SK-N-SH (cell line): ENCODE results near the gene CCDC188. TPM values are rescaled to one million over a fixed set of nuclear protein-coding genes. Genes with fewer than 3 reads are reported as not detected.

Experiments used
- CTCF ChIA-PET: fragments of 300-600, 350-600 bp; formaldehyde crosslinking; extraction: SDS; loops from one replicate; lab custom pipeline; 2021; lab: Yijun Ruan, JAX
- POLR2A ChIA-PET: fragments of 350-600 bp; sonication (Branson Sonifier 250); formaldehyde crosslinking; extraction: SDS; loops from one replicate; lab custom pipeline; 2020; ENCODE audit warnings: antibody characterized with exemption, inconsistent platforms; lab: Yijun Ruan, JAX
- DNase-seq: peaks from one replicate; pipeline ENCODE4 v3.0.0; 2012
- H2AFZ ChIP-seq: fragments of 200-600 bp; sonication (generic); 2 replicates; pipeline ENCODE4 v1.8.1; 2016; ENCODE audit warnings: antibody characterized with exemption, mild to moderate bottlenecking, low read depth
- H3F3A ChIP-seq: fragments of 200-600 bp; sonication (generic); replicated peaks from 2 replicates; pipeline ENCODE3; 2016; ENCODE audit warnings: antibody characterized with exemption, mild to moderate bottlenecking; ENCODE audit not compliant: insufficient read depth
- H3K27ac ChIP-seq, 2 experiments: fragments of 200-500 bp in 1 of 2; fragments of 200-600 bp in 1 of 2; sonication (Bioruptor generic) in 1 of 2; sonication (generic), shearing (Covaris generic) in 1 of 2; 2 replicates each; pipeline versions ENCODE4 v1.5.1 to v1.6.1; 2014 to 2016; ENCODE audit warnings: low read depth in 2 of 2, inconsistent platforms in 1 of 2, low read length in 1 of 2, mild to moderate bottlenecking in 1 of 2, mixed read lengths in 1 of 2
- H3K27me3 ChIP-seq: fragments of 200-600 bp; sonication (generic), shearing (Covaris generic); 2 replicates; pipeline ENCODE4 v1.6.1; 2016; ENCODE audit warnings: mixed run types; ENCODE audit not compliant: insufficient read depth
- H3K36me3 ChIP-seq, 2 experiments: fragments of 200-500 bp in 1 of 2; fragments of 200-600 bp in 1 of 2; sonication (Bioruptor generic) in 1 of 2; sonication (generic) in 1 of 2; replicated peaks in 1 of 2; 2 replicates each; pipeline versions ENCODE3 to v1.5.1; 2014 to 2016; ENCODE audit warnings: low read length in 1 of 2, mild to moderate bottlenecking in 1 of 2; ENCODE audit not compliant: insufficient read depth in 2 of 2, control insufficient read depth in 1 of 2
- H3K4me1 ChIP-seq, 2 experiments: fragments of 200-500 bp in 1 of 2; fragments of 200-600 bp in 1 of 2; sonication (Bioruptor generic) in 1 of 2; sonication (generic), shearing (Covaris generic) in 1 of 2; 2 replicates each; pipeline versions ENCODE4 v1.5.1 to v1.6.1; 2014 to 2016; ENCODE audit warnings: low read depth in 1 of 2, low read length in 1 of 2, mixed run types in 1 of 2; ENCODE audit not compliant: insufficient read depth in 2 of 2, control insufficient read depth in 1 of 2
- H3K4me2 ChIP-seq: fragments of 200-600 bp; sonication (generic), shearing (Covaris generic); 2 replicates; pipeline ENCODE4 v1.6.1; 2017; ENCODE audit warnings: mixed run types
- H3K4me3 ChIP-seq, 2 experiments: fragments of 200-500 bp in 1 of 2; fragments of 200-600 bp in 1 of 2; sonication (Bioruptor generic) in 1 of 2; sonication (generic), shearing (Covaris generic) in 1 of 2; 2 replicates each; pipeline versions ENCODE4 v1.5.1 to v1.8.1; 2014 to 2016; ENCODE audit warnings: low read depth in 2 of 2, inconsistent platforms in 1 of 2, low read length in 1 of 2, mild to moderate bottlenecking in 1 of 2, mixed read lengths in 1 of 2, moderate library complexity in 1 of 2
- H3K79me2 ChIP-seq: fragments of 200-600 bp; sonication (generic); 2 replicates; pipeline ENCODE4 v1.8.1; 2017; ENCODE audit warnings: mild to moderate bottlenecking; ENCODE audit not compliant: insufficient read depth
- H3K9ac ChIP-seq: fragments of 200-600 bp; sonication (generic); 2 replicates; pipeline ENCODE4 v1.6.1; 2017; ENCODE audit warnings: mixed run types
- H3K9me2 ChIP-seq: fragments of 200-600 bp; sonication (generic); 2 replicates; pipeline ENCODE4 v1.6.1; 2017; ENCODE audit warnings: mixed run types
- H3K9me3 ChIP-seq: fragments of 200-600 bp; sonication (generic); 2 replicates; pipeline ENCODE4 v1.6.1; 2017; ENCODE audit warnings: mixed run types, mild to moderate bottlenecking, moderate library complexity
- H4K20me1 ChIP-seq: fragments of 200-600 bp; sonication (generic); 2 replicates; pipeline ENCODE4 v1.6.1; 2017; ENCODE audit warnings: mild to moderate bottlenecking, mixed run types; ENCODE audit not compliant: insufficient read depth
- CTCF ChIP-seq: fragments of 200-600 bp; sonication (generic); IDR thresholded peaks from 2 replicates; pipeline ENCODE4 v1.6.1; 2017; ENCODE audit warnings: antibody characterized with exemption, mild to moderate bottlenecking, moderate library complexity
- EP300 ChIP-seq, 2 experiments: IDR thresholded peaks; 2 replicates each; pipeline versions ENCODE4 v1.4.0 to v1.6.1; 2012; ENCODE audit warnings: borderline replicate concordance in 1 of 2, low read depth in 1 of 2, low read length in 1 of 2
- FOXJ3 ChIP-seq: sonication (generic); formaldehyde crosslinking; IDR thresholded peaks from 2 replicates; pipeline ENCODE4 v1.5.1; 2020; ENCODE audit warnings: mild to moderate bottlenecking, missing genetic modification reagents
- JUND ChIP-seq: IDR thresholded peaks from 2 replicates; pipeline ENCODE4 v1.4.0; 2012
- MEF2A ChIP-seq: IDR thresholded peaks from 2 replicates; pipeline ENCODE4 v1.4.0; 2012; ENCODE audit warnings: low read depth, borderline replicate concordance
- MXI1 ChIP-seq: IDR thresholded peaks from 2 replicates; pipeline ENCODE4 v1.6.1; 2012; ENCODE audit warnings: mild to moderate bottlenecking, low read depth, low read length, improper control_type of control experiment
- NFIC ChIP-seq: IDR thresholded peaks from 2 replicates; pipeline ENCODE4 v1.4.0; 2012; ENCODE audit warnings: borderline replicate concordance
- POLR2AphosphoS5 ChIP-seq: IDR thresholded peaks from 2 replicates; pipeline ENCODE4 v1.6.1; 2012; ENCODE audit warnings: low read depth, low read length
- RAD21 ChIP-seq: IDR thresholded peaks from 2 replicates; pipeline ENCODE4 v1.6.1; 2012; ENCODE audit warnings: mild to moderate bottlenecking, low read length
- RFX5 ChIP-seq: IDR thresholded peaks from 2 replicates; pipeline ENCODE4 v1.6.1; 2012; ENCODE audit warnings: mild to moderate bottlenecking, improper control_type of control experiment, low read length
- RXRA ChIP-seq: IDR thresholded peaks from 2 replicates; pipeline ENCODE4 v1.4.0; 2012; ENCODE audit warnings: low read depth, mild to moderate bottlenecking, borderline replicate concordance
- SIN3A ChIP-seq: IDR thresholded peaks from 2 replicates; pipeline ENCODE4 v1.6.1; 2012; ENCODE audit warnings: low read depth, mild to moderate bottlenecking, low read length, moderate library complexity, borderline replicate concordance
- TAF1 ChIP-seq: IDR thresholded peaks from 2 replicates; pipeline ENCODE4 v1.6.1; 2012; ENCODE audit warnings: low read depth, mild to moderate bottlenecking, low read length, moderate library complexity, borderline replicate concordance
- TCF12 ChIP-seq: IDR thresholded peaks from 2 replicates; pipeline ENCODE4 v1.4.0; 2012
- ZBTB33 ChIP-seq: IDR thresholded peaks from 2 replicates; pipeline ENCODE4 v1.4.0; 2012; ENCODE audit warnings: low read depth, borderline replicate concordance
- WGBS: methylation state at CpG from one replicate; pipeline ENCODE4 v1.1.6; 2017; ENCODE audit warnings: low lambda C conversion rate; 5-methylcytosine and 5-hydroxymethylcytosine counted together
- polyA plus RNA-seq, 3 experiments: library from polyadenylated mRNA; depleted of rRNA; stranded (reverse); fragments of >200 nt; gene quantifications; 2 replicates each; pipeline ENCODE4 v1.2.3, GENCODE V29; 2012

Gene CCDC188
- polyA plus RNA-seq, 1 of the 3 experiments (the other 2 are of a cell fraction), result 21.1 TPM

- peak overlapping the region; percentile 2 to 75; a peak in 3 of 4 replicates for H3K27ac ChIP-seq
- peaks cover 16 to 28% of the 10 kb centered on the region in 2 experiments; a peak in 3 of 4 replicates for H3K4me1 ChIP-seq
- DNase-seq, result no peak
- WGBS, result 10% methylated on average over 8 of the region's 8 CpGs
- no peak overlapping the region for H2AFZ ChIP-seq
- no peaks in the 10 kb centered on the region for H3K27me3 ChIP-seq
- ChIA-PET POLR2A (interaction anchor here (0.9 to 1.7 kb wide), 2 partner anchors 12 kb away, joined by 3 to 5 read pairs; no protein-coding TSS in a partner anchor), CTCF (interaction anchor here (1.5 kb wide), 1 partner anchor 35 kb away, joined by 3 read pairs; no protein-coding TSS in a partner anchor)
- H3K79me2 ChIP-seq, result peaks cover 78% of the 10 kb centered on the region
- peaks cover 10% of the 10 kb centered on the region; the same call in 1 of the 2 replicates for H4K20me1 ChIP-seq
- no peaks in the 10 kb centered on the region for H3K9me3 ChIP-seq
- peak overlapping the region; percentile 91 for H3K9ac ChIP-seq
- H3K4me3 ChIP-seq, result peak overlapping the region; percentile 76 to 90
- H3F3A ChIP-seq, result peaks cover 9% of the 10 kb centered on the region
- H3K4me2 ChIP-seq, result peak overlapping the region; percentile 86
- TF ChIP-seq NFIC, result no peak
- no peak for TF ChIP-seq SIN3A
- TF ChIP-seq POLR2AphosphoS5, result no peak
- TF ChIP-seq EP300 (IDR thresholded peaks at IDR 0.05; ENCODE audit: borderline replicate concordance in 1 of 2, low read depth in 1 of 2, low read length in 1 of 2), result no peak
- TF ChIP-seq TCF12, result no peak
- TF ChIP-seq FOXJ3 (CRISPR knock-in tag), result no peak
- TF ChIP-seq RAD21, result no peak
- no peak for TF ChIP-seq MEF2A
- TF ChIP-seq RFX5, result no peak
- no peak for TF ChIP-seq CTCF
- TF ChIP-seq JUND, result no peak
- TF ChIP-seq TAF1, result no peak
- TF ChIP-seq ZBTB33, result no peak
- no peak for TF ChIP-seq RXRA
- no peak for TF ChIP-seq MXI1
- TF ChIP-seq, all 33 proteins: peak for 0
- Histone ChIP-seq H3K9me2 (no peaks in the 10 kb centered on the region), H3K36me3 (peaks cover 30 to 50% of the 10 kb centered on the region in 2 experiments)
These were observed 32.4 kb downstream of the CCDC188 start for GRCh38 chr22:20118300-20119020.
